ENCODE measurements around the gene VMO1.

- TF ChIP-seq CTCF (conservative IDR thresholded peaks at IDR 0.05; ENCODE audit: low read length) (no peak), EZH2phosphoT487 (IDR thresholded peaks at IDR 0.05; ENCODE audit: borderline replicate concordance) (no peak)
Observed at GRCh38 chr17:4748686-4749085, 37.5 kb downstream of the VMO1 start.

Data from Loucy (cell line).